Breast epithelium (tissue), 4 donors: ENCODE data around the gene IGSF9. TPM values are rescaled to one million over a fixed set of nuclear protein-coding genes. Genes with fewer than 3 reads are reported as not detected.

Experiments used
- DNase-seq, 2 donors: peaks; one replicate each; pipeline ENCODE4 v3.0.0-alpha.2; 2019; ENCODE audit warnings: low spot score in 2 of 2
- H3K27ac ChIP-seq, 2 donors: fragments of 200-600 bp; sonication (generic) in 1 of 2; one replicate each; pipeline ENCODE4 v1.5.1; 2016 to 2019; ENCODE audit warnings: mild to moderate bottlenecking in 1 of 2
- H3K27me3 ChIP-seq, 2 donors: fragments of 200-600 bp; sonication (generic) in 1 of 2; one replicate each; pipeline versions ENCODE4 v1.5.1 to v1.6.0; 2017 to 2019; ENCODE audit warnings: control low read depth in 1 of 2, mild to moderate bottlenecking in 1 of 2
- H3K36me3 ChIP-seq: fragments of 200-600 bp; one replicate; pipeline ENCODE4 v1.5.1; 2019
- H3K4me1 ChIP-seq, 2 donors: fragments of 200-600 bp; sonication (generic); one replicate each; pipeline ENCODE4 v1.5.1; 2016 to 2019; ENCODE audit warnings: control low read depth in 1 of 2
- H3K4me3 ChIP-seq, 3 donors: fragments of 200-600 bp; sonication (generic); 1 replicate in 2 of 3; 2 replicates in 1 of 3; pipeline ENCODE4 v1.5.1; 2016 to 2019; ENCODE audit warnings: mild to moderate bottlenecking in 3 of 3, moderate library complexity in 2 of 3
- H3K9me3 ChIP-seq, 2 donors: fragments of 200-600 bp; sonication (generic) in 1 of 2; one replicate each; pipeline ENCODE4 v1.5.1; 2016 to 2019; ENCODE audit warnings: control low read depth in 1 of 2
- POLR2A ChIP-seq: fragments of 450-650 bp; IDR thresholded peaks from one replicate; pipeline ENCODE4 v1.6.1; 2016; ENCODE audit warnings: antibody characterized with exemption, mild to moderate bottlenecking, moderate library complexity
- POLR2AphosphoS5 ChIP-seq, 3 donors: sonication (generic); formaldehyde crosslinking; IDR thresholded peaks; one replicate each; pipeline ENCODE4 v1.6.1; 2017; ENCODE audit warnings: antibody characterized with exemption in 3 of 3
- intact Hi-C: fragments of 100-400 bp; cut with DNase I; formaldehyde crosslinking; loops from one replicate; pipeline ENCODE4 v1.15.1; 2023; ENCODE audit warnings: low total_unique reads
- total RNA-seq, 3 donors: library from RNA; depleted of rRNA; stranded (reverse); fragments of >200 nt; gene quantifications; one replicate each; pipeline ENCODE4 v1.1.0, GENCODE V29; 2016
- TF ChIP-seq, protein P1 (sequence below), 3 donors: fragments of 450-650 bp; IDR thresholded peaks; one replicate each; pipeline ENCODE4 v1.5.1; 2016 to 2017; ENCODE audit warnings: antibody characterized with exemption in 3 of 3, mild to moderate bottlenecking in 3 of 3, moderate library complexity in 3 of 3

IGSF9 gene
- total RNA-seq, 3 donors from 2014 or later: 5.9 to 8.0 TPM; not detected in 1

DNA sequence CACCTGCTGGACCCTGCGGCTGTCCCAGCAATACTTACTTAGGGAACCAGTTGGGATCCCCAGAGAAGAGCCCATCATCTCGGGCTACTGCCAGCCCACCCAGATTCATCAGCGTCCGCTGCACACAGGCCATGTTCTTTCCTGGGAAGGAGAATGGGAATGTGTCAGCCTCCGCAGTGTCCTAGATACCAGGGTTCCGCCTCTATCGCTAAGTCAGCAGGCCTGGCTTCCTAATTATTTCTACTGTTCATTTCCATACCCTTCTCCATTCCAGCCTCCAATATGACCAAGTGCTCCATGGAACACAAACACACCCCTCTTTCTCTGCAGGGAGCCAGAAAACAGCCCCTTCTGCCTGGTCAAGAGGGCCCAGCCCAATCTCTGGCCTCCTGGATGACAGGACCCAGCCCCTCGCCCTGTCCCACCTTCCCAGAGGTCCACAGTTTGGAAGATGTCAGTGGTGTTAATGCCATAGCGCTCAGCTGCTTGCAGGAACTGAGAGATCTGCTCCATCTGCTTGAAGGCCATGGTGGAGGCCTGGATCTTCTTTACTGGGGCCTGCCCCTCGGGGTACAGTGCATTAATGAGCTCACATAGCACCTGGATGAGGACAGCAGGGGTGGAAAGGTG is 26.1 kb downstream of the IGSF9 start:
- Histone ChIP-seq H3K27me3 (no peaks in the 10 kb centered on the region), H3K4me3 (no peak overlapping the region), H3K9me3 (no peaks in the 10 kb centered on the region), H3K36me3 (peaks cover 5% of the 10 kb centered on the region), H3K4me1 (peaks cover 6 to 15% of the 10 kb centered on the region in 2 donors), H3K27ac (peak overlapping the region; percentile 29 to 99)
- TF ChIP-seq POLR2AphosphoS5 (IDR thresholded peaks at IDR 0.05) (no peak), POLR2A (no peak)
- TF ChIP-seq, protein P1, sequence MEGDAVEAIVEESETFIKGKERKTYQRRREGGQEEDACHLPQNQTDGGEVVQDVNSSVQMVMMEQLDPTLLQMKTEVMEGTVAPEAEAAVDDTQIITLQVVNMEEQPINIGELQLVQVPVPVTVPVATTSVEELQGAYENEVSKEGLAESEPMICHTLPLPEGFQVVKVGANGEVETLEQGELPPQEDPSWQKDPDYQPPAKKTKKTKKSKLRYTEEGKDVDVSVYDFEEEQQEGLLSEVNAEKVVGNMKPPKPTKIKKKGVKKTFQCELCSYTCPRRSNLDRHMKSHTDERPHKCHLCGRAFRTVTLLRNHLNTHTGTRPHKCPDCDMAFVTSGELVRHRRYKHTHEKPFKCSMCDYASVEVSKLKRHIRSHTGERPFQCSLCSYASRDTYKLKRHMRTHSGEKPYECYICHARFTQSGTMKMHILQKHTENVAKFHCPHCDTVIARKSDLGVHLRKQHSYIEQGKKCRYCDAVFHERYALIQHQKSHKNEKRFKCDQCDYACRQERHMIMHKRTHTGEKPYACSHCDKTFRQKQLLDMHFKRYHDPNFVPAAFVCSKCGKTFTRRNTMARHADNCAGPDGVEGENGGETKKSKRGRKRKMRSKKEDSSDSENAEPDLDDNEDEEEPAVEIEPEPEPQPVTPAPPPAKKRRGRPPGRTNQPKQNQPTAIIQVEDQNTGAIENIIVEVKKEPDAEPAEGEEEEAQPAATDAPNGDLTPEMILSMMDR (IDR thresholded peaks at IDR 0.05): no peak
- DNase-seq: no peak
- intact Hi-C loops: no loop called here

DNA sequence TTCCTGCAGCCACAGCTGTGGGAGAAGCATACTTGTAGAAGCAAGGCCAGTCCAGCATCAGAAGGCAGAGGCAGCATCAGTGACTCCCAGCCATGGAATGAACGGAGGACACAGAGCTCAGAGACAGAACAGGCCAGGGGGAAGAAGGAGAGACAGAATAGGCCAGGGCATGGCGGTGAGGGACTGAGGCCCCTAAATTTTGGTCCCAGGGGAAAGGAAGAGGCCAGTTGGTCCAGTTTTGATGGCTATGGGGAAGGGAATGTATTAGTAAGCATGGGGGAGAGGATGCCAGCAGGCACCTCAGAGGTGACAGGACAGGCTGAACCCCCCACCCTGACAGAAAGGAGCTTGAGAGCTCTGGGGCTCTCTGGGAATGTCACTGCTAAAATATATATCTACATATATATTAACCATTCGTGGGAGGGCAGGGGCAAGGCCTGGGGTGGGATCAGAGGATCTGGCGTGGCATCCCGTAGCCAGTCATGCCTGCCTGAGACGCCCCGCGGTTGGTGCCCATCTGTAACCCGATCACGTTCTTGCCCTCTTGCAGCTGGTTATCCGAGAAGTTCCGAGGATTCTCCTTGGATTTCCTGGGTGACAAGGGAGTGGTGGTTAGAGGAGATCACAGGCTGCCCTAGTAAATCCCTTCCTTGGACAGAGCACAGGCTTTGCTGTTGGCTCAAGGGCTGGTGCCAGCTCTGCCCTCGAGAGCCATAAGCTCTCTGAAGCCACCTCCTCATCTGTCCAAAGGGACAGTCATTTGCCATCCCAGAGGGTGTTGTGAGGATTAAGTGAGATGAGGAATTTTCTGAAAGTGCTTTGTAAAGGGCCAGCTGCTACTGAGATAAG is 26.8 kb downstream of the IGSF9 start:
- H3K4me1 ChIP-seq: peaks cover 6 to 15% of the 10 kb centered on the region in 2 donors
- peak overlapping the region; percentile 29 to 33 for H3K27ac ChIP-seq
- TF ChIP-seq POLR2AphosphoS5 (IDR thresholded peaks at IDR 0.05) (no peak), POLR2A (no peak)
- TF ChIP-seq, protein P1 (IDR thresholded peaks at IDR 0.05): no peak

DNA sequence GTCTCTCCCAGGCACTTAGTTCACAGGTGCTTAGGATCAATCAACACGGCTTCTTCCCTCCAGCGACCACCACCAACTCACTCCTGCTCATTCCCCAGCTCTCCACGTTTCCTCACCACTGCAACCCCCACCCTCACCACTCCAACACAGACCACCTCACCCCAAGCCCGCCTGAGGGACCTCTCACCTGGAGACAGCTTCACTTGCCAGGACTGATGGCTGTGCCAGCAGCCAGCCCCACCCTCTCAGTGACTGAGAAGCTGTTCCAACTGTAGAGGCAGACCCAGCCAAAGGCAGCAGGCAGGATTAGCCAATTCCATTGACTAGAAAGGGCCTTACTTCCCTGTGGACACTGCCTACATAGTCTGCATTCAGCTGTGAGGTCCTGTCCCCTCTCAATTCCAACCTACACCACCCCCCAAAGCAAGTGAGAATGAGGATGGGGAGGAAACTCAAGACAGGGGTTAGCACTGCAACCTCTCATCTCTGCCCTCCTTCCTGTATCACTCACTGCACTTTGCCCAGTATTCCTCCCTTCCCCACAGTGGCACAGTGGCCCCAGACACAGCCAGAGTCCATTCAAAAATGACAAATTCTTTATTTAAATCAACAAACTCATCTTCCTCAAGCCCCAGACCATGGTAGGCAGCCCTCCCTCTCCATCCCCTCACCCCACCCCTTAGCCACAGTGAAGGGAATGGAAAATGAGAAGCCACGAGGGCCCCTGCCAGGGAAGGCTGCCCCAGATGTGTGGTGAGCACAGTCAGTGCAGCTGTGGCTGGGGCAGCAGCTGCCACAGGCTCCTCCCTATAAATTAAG is 27.7 kb downstream of the IGSF9 start:
- Histone ChIP-seq H3K36me3 (peaks cover 5% of the 10 kb centered on the region), H3K27ac (peak overlapping the region; percentile 33 to 76), H3K4me3 (no peak overlapping the region), H3K27me3 (no peaks in the 10 kb centered on the region), H3K4me1 (peaks cover 2 to 13% of the 10 kb centered on the region in 2 donors), H3K9me3 (no peaks in the 10 kb centered on the region)
- DNase-seq: no peak
- no peak for TF ChIP-seq POLR2AphosphoS5 (IDR thresholded peaks at IDR 0.05)
- TF ChIP-seq, protein P1 (IDR thresholded peaks at IDR 0.05): no peak
- no peak for TF ChIP-seq POLR2A
- intact Hi-C loops: no loop called here

More for the DNA sequence above, 26.8 kb downstream of the IGSF9 start:
- no peak for DNase-seq
- no peaks in the 10 kb centered on the region for H3K9me3 ChIP-seq
- no peak overlapping the region for H3K4me3 ChIP-seq
- no peaks in the 10 kb centered on the region for H3K27me3 ChIP-seq
- intact Hi-C loops: no loop called here
- peaks cover 5% of the 10 kb centered on the region for H3K36me3 ChIP-seq

DNA sequence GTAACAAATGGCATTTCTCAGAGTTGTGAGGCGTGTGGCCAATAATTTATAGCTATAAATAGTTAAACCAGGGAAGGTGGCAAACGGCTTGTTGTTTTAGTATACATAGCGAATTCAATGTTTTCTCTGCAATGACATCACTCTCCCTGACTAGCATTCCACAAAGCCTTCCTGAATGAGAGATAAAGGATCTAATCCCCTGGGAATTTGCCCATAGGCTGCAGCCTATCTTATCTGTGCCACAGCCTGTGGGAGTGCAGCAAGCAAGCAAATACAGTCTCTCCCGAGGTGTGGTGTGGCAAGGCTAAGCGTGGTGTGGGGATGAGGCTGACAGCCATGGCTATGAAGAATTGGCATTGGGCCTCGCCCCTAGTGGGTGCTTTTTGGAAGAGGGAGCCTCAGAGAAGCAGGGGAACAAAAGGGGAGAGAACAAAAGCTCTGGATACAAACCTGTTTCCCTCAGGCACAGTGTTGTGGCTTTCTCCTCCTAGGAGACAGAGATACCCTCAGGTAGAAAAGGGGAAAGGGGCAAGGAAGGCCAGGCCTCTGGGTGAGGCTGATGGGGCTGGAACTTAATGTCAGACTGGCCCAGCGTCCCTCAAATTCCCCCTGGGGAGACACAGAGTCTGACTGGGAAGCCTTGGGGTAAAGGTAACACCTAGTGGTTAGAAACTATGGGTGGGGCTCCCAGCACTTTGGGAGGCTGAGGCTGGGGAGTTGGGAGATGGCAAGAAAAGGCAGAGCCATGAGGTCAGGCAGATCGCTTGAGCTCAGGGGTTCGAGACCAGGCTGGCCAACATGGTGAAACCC is 29.0 kb downstream of the IGSF9 start:
- intact Hi-C loops: no loop called here
- Histone ChIP-seq H3K9me3 (no peaks in the 10 kb centered on the region), H3K27me3 (no peaks in the 10 kb centered on the region), H3K36me3 (peaks cover 5% of the 10 kb centered on the region), H3K4me3 (no peak overlapping the region), H3K4me1 (peaks cover 0 to 7% of the 10 kb centered on the region in 2 donors), H3K27ac (peak overlapping the region; percentile 68 to 76)
- TF ChIP-seq, protein P1 (IDR thresholded peaks at IDR 0.05): no peak
- TF ChIP-seq POLR2AphosphoS5 (IDR thresholded peaks at IDR 0.05) (no peak), POLR2A (no peak)
- DNase-seq: no peak
